Measurements from ENCODE around the gene METTL24.
"Not testable (repeated sequence)": the region's sequence is repeated elsewhere in the genome, so short reads cannot be mapped to it uniquely, and the experiment has no call there.

The METTL24 gene

GRCh38 chr6:110266996-110267395, 91.2 kb downstream of the METTL24 start:
- no peak for DNase-seq (ENCODE audit: low read depth in 2 of 2)

DNA sequence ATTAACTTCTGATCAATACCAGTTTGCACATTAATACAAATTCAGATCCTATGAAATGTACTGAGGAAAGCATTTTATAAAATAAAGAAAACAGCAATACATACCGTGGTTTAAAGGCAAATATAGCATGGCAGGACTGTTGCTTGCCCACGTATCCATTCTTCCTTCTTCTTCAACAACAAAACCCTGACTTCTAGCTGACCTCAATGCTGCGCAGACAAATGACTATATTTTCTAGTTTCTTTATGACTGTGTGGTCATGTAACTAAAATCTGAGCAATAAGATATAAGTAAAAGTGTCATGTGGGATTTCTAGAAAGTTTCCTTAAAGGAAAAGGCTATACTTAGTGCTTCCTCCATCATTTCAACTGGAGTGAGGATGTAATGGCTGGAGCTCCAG, 92.9 kb downstream of the METTL24 start:
- DNase-seq (ENCODE audit: low read depth in 2 of 2): no peak

DNA sequence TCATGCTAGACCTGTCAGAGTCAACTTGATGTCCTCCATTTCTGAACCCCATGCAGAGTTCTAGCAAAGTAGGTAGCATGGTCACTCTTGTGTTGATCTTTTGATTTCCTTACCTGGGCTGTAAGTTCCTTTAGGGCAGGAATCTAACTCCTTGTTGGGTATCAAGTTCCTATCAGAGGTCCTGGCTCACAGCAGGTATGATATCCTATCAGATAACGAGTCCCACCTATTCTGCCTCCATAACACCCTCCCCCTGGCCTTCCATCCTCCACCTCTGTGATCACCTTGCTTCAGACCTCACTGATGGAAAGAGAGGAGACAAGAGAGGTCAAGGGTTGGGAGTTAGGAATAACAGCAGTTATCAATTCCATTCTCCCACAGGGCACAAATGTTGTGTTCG, 101.8 kb downstream of the METTL24 start:
- no peak for DNase-seq (ENCODE audit: low read depth in 2 of 2)

GRCh38 chr6:110255211-110255750, 102.9 kb downstream of the METTL24 start:
- no peak for DNase-seq (ENCODE audit: low read depth in 2 of 2)

GRCh38 chr6:110250838-110251237, 107.3 kb downstream of the METTL24 start:
- no peak for DNase-seq (ENCODE audit: low read depth in 2 of 2)

DNA sequence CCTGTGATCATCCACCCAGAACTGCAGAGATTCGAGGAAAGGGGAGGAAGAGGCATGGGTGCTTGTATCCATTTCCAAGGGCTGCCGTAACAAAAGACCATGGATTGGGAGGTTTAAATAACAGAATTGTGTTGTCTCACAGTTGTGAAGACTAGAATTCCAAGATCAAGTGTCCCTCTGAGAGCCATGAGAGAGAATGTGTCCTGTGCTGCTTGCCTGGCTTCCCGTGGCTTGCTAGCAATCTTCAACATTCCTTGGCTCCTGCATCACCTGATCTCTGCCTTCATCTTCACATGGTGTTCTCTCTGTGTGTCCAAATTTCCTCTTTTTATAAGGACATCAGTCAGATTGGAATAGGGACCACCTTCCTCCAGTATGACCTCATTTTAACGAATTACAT, 108.1 kb downstream of the METTL24 start:
- no peak for DNase-seq (ENCODE audit: low read depth in 2 of 2)

GRCh38 chr6:110246900-110247546, 111.1 kb downstream of the METTL24 start:
- DNase-seq (ENCODE audit: low read depth in 2 of 2): no peak

GRCh38 chr6:110246378-110246777, 111.8 kb downstream of the METTL24 start:
- no peak for DNase-seq (ENCODE audit: low read depth in 2 of 2)

GRCh38 chr6:110244621-110245020, 113.5 kb downstream of the METTL24 start:
- not testable (repeated sequence) for DNase-seq (ENCODE audit: low read depth in 2 of 2)

GRCh38 chr6:110239526-110240274, 118.4 kb downstream of the METTL24 start:
- DNase-seq (ENCODE audit: low read depth in 2 of 2): no peak

DNA sequence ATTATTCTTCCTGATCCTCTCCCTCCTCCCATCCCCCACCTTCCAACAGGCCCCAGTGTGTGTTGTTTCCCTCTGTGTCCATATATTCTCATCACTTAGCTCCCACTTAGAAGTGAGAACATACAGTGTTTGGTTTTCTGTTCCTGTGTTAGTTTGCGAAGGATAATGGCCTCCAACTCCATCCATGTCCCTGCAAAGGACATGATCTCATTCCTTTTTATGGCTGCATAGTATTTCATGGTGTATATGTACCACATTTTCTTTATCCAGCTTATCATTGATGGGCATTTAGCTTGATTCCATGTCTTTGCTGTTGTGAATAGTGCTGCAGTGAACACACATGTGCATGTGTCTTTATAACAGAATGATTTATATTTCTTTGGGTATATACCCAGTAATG, 122.1 kb downstream of the METTL24 start:
- DNase-seq (ENCODE audit: low read depth in 2 of 2): not testable (repeated sequence)

DNA sequence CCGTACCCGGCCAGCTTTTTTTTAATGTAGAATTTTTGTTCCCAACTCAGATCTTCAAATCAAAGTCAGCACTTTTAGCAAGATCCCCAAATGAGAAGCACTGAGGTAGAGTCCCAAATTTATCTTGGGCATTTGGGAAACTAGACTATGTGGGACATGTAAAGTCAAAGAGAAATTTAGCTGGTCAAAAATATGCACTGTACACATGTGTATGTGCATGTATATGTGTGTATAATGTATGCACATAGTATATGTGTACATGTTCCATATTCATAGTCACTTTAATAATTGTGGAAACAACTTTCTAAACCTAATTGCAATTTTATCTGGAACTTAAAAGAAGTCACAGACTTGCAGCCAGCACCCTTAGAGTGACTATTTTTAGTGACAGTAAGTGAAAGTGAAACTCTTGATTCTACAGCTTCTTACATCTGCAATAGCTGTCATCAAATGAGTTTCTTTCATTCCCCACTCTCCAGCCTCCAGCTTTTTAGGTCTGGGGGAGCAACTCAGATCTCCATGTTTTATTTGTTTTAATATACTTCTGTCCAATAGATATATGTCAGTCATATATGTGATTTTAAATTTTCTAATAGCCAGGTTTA, 124.3 kb downstream of the METTL24 start:
- DNase-seq (ENCODE audit: low read depth in 2 of 2): no peak

- no peak for DNase-seq (ENCODE audit: low read depth in 2 of 2)
These were observed 125.7 kb downstream of the METTL24 start for GRCh38 chr6:110232450-110232849.

GRCh38 chr6:110226261-110226660, 131.9 kb downstream of the METTL24 start:
- DNase-seq (ENCODE audit: low read depth in 2 of 2): no peak

- no peak for DNase-seq (ENCODE audit: low read depth in 2 of 2)
These were observed 136.4 kb downstream of the METTL24 start for GRCh38 chr6:110221738-110222137.

- peak in 1 of 2 donors; percentile 2 for DNase-seq (ENCODE audit: low read depth in 2 of 2)
These were observed 140.9 kb downstream of the METTL24 start for GRCh38 chr6:110217266-110217665.

DNA sequence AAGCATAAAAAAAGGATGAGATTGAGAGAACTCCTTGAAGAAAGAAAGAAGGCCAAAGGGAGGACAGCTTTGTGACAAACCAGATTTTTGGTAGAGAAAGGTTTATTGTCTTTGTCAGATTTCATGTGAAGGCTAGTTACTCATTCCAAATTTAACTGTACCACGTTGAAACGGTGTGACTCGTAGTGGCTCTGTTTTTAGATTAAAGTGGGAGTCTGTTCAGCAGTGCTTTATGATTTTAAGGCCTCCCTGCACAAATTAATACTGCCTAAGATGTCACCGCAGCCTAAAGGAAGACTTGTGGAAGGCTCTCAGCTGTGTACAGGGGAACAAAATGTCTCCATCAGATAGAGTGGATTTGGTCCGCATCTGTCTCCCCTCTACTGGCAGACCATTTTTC, 142.0 kb downstream of the METTL24 start:
- DNase-seq (ENCODE audit: low read depth in 2 of 2): no peak

DNA sequence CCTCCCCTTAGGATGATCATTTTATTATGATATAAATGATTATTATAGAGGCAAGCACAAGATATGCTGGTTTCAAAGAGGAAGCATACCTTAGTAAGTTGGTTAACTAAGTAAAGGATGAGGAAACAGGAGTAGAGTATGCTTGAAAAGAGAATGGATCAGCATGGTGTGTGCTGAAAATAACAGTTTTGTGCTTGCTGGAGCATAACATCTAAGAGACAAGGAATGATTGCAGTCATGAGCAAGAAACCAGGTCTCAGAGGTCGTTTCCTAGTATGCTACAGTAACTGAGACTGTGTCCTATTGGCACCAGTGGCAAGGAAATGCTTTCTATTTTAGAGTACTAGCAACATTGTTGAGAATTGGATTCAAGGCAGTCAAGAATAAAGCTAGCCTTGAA, 143.8 kb downstream of the METTL24 start:
- no peak for DNase-seq (ENCODE audit: low read depth in 2 of 2)

DNA sequence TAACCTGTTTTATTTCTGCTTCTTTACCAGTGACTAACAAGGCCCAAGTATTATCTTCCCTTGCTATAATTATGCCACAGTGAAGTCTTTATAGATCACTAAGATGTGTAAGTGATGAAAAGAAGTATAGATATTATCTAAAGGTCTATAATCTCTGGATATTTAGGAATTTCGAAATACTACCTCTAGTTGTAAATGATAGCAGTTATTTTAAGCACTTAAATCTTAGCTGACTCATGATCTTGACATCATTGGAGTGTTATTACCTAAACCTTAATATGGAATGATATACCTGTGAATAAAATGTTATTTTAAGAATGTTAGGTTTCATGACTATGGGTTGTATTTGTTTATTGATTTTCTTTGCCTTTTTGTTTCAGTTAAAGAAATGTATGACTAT, 146.4 kb downstream of the METTL24 start:
- DNase-seq (ENCODE audit: low read depth in 2 of 2): no peak

DNA sequence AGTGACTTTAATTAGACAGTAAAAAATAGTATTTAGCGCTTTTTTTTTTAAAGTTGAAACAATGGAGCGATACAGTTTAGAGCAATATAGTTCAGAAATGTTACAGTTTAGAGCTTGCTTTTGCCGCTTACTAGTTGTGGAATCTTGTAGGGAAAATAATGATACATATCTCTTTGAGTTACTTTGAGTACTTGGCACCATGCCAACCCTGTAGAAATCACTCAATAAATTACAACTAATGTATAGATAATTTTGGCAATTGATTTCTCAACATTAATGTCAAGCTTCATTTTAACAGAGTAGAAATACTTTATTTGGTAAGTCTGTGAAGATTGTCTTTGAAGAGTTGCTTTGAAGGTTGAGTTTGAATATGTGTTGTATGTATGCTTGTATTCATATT, 150.5 kb downstream of the METTL24 start:
- DNase-seq (ENCODE audit: low read depth in 2 of 2): no peak

GRCh38 chr6:110201151-110201884, 156.8 kb downstream of the METTL24 start:
- no peak for DNase-seq (ENCODE audit: low read depth in 2 of 2)

DNA sequence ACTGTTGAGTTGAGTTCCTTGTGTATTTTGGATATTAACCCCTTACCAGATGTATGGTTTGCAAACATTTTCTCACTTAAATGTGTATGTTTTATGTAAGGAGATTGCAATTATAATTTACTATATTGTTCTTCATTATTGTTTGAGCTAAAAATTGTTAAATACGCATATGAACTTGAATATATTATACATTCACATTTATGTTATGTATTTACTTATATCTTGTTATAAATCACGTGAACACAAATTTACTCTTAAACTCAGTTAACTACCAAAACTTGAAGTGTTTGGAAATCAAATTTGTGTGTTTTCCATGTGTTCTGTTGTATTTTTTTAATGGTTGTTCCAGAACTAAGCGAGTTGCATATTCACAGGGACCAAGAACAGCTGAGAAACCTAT, 159.6 kb downstream of the METTL24 start:
- no peak for DNase-seq (ENCODE audit: low read depth in 2 of 2)
